OCI-LY1 (cell line): Measurements from ENCODE around the gene FAM83D.

Source experiments
- EZH2 ChIP-seq: fragments of 200-600 bp; sonication (generic), shearing (Covaris generic); IDR thresholded peaks from 2 replicates; pipeline ENCODE4 v1.8.0; 2017; ENCODE audit warnings: borderline replicate concordance, mixed run types, mild to moderate bottlenecking, antibody characterized with exemption, low read length, moderate library complexity, mixed read lengths
- TF ChIP-seq, protein P1 (sequence below): fragments of 200-600 bp; sonication (generic), shearing (Covaris generic); IDR thresholded peaks from 2 replicates; pipeline ENCODE4 v1.5.1; 2017; ENCODE audit warnings: mild to moderate bottlenecking, antibody characterized with exemption, low read length, moderate library complexity, mixed read lengths

DNA sequence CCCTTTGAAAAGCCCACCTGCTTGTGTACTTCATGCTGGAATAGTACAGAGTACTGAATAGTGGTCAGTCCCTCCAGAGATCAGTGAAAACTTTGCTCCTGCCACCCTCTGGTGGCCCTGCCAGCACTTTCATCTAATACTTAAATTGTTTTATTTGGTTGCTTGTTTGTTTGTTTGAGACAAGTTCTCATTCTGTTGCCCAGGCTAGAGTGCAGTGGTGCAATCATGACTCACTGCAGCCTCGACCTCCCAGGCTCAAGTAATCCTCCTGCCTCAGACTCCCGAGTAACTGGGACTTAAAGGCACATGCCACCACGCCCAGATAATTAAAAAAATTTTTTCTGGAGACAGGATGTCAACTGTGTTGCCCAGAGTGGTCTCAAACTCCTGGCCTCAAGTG, 9.1 kb downstream of the FAM83D start:
- TF ChIP-seq, protein P1, sequence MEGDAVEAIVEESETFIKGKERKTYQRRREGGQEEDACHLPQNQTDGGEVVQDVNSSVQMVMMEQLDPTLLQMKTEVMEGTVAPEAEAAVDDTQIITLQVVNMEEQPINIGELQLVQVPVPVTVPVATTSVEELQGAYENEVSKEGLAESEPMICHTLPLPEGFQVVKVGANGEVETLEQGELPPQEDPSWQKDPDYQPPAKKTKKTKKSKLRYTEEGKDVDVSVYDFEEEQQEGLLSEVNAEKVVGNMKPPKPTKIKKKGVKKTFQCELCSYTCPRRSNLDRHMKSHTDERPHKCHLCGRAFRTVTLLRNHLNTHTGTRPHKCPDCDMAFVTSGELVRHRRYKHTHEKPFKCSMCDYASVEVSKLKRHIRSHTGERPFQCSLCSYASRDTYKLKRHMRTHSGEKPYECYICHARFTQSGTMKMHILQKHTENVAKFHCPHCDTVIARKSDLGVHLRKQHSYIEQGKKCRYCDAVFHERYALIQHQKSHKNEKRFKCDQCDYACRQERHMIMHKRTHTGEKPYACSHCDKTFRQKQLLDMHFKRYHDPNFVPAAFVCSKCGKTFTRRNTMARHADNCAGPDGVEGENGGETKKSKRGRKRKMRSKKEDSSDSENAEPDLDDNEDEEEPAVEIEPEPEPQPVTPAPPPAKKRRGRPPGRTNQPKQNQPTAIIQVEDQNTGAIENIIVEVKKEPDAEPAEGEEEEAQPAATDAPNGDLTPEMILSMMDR, result peak; percentile 26; the same call in 1 of the 2 replicates
- no peak for TF ChIP-seq EZH2
